A549 (cell line): Measurements from ENCODE around the gene BOLA3. TPM values are rescaled to one million over a fixed set of nuclear protein-coding genes. Genes with fewer than 3 reads are reported as not detected.
"Not testable (repeated sequence)": the region's sequence is repeated elsewhere in the genome, so short reads cannot be mapped to it uniquely, and the experiment has no call there.

Source experiments
- ATAC-seq, 2 experiments: fragments of 200-7000 bp in 1 of 2; fragments of >200 bp in 1 of 2; cut with Nextera tagmentation in 1 of 2; cut with Tn5 transposase in 1 of 2; 3 replicates each; pipeline versions ENCODE4 v1.8.0 to v1.9.1; 2018 to 2020; ENCODE audit warnings: mild to moderate bottlenecking in 1 of 2, moderate library complexity in 1 of 2
- CTCF ChIA-PET: fragments of 300-600 bp; sonication (Branson Sonifier 250); formaldehyde crosslinking; extraction: SDS; loops from one replicate; lab custom pipeline; 2021; ENCODE audit warnings: antibody characterized with exemption, inconsistent platforms; lab: Yijun Ruan, JAX
- POLR2A ChIA-PET: fragments of 350-600 bp; formaldehyde crosslinking; extraction: SDS; loops from one replicate; lab custom pipeline; 2021; ENCODE audit warnings: antibody characterized with exemption, inconsistent platforms; lab: Yijun Ruan, JAX
- DNase-seq, 2 experiments: peaks; one replicate each; pipeline versions ENCODE4 v3.0.0 to v3.0.0-alpha.2; 2011 to 2016; ENCODE audit warnings: low read depth in 1 of 2, low spot score in 1 of 2
- FAIRE-seq: peaks from 2 replicates; lab custom pipeline; 2011; peaks lifted over from hg19 to GRCh38; lab: Jason Lieb, UNC
- H3K27ac ChIP-seq, 2 experiments: fragments of >200 bp; sonication (Bioruptor Twin); formaldehyde crosslinking; 3 replicates each; pipeline ENCODE4 v1.5.1; 2016 to 2017
- H3K4me1 ChIP-seq: fragments of >200 bp; sonication (Bioruptor Twin); formaldehyde crosslinking; 3 replicates; pipeline ENCODE4 v1.6.1; 2016
- H3K4me2 ChIP-seq: fragments of >200 bp; sonication (Bioruptor Twin); formaldehyde crosslinking; 3 replicates; pipeline ENCODE4 v1.6.1; 2016
- H3K4me3 ChIP-seq: fragments of >200 bp; sonication (Bioruptor Twin); formaldehyde crosslinking; 3 replicates; pipeline ENCODE4 v1.5.1; 2016
- H3K9me3 ChIP-seq: fragments of >200 bp; sonication (Bioruptor Twin); formaldehyde crosslinking; 3 replicates; pipeline ENCODE4 v1.6.1; 2016
- CBX2 ChIP-seq: fragments of 200-600 bp; sonication (generic); IDR thresholded peaks from 2 replicates; pipeline ENCODE4 v1.6.1; 2016; ENCODE audit warnings: low read depth, mild to moderate bottlenecking, borderline replicate concordance
- CBX8 ChIP-seq: fragments of 200-600 bp; sonication (generic); IDR thresholded peaks from 2 replicates; pipeline ENCODE4 v1.6.1; 2016
- ELK1 ChIP-seq: fragments of 150-350 bp; IDR thresholded peaks from 2 replicates; pipeline ENCODE4 v1.6.1; 2014; ENCODE audit warnings: low read depth, mild to moderate bottlenecking, low read length
- ESRRA ChIP-seq: fragments of 150-350 bp; IDR thresholded peaks from 2 replicates; pipeline ENCODE4 v1.6.1; 2014; ENCODE audit warnings: mild to moderate bottlenecking, low read length, borderline replicate concordance
- HDAC2 ChIP-seq: fragments of 200-600 bp; sonication (generic); IDR thresholded peaks from 2 replicates; pipeline ENCODE4 v1.6.1; 2016
- RCOR1 ChIP-seq: fragments of 150-350 bp; IDR thresholded peaks from 2 replicates; pipeline ENCODE4 v1.6.1; 2014; ENCODE audit warnings: antibody characterized with exemption, low read length, low read depth
- RFX5 ChIP-seq: fragments of 450-650 bp; IDR thresholded peaks from 2 replicates; pipeline ENCODE4 v1.7.1; 2014; ENCODE audit warnings: antibody characterized with exemption, mild to moderate bottlenecking, moderate library complexity
- WGBS: methylation state at CpG from one replicate; pipeline ENCODE4 v1.1.6; 2017; ENCODE audit errors: missing lambda C conversion rate; 5-methylcytosine and 5-hydroxymethylcytosine counted together
- polyA plus RNA-seq, 4 experiments: library from polyadenylated mRNA; depleted of rRNA in 3 of 4; stranded (reverse); fragments of >200 nt; fragmentation: RNase III in 1 of 4; extraction: RNeasy Plus Mini Kit Qiagen cat#74134 plus additional on column Dnase treatment in 1 of 4; gene quantifications; 2 replicates in 3 of 4; 3 replicates in 1 of 4; pipeline ENCODE4 v1.2.3, GENCODE V29; 2011 to 2017
- TF ChIP-seq, protein P1 (sequence below): IDR thresholded peaks from 2 replicates; pipeline ENCODE4 v1.6.1; 2012; ENCODE audit warnings: low read depth, borderline replicate concordance
- TF ChIP-seq, protein P2 (sequence below): fragments of 250-450 bp; sonication (Bioruptor Pico); IDR thresholded peaks from 2 replicates; pipeline ENCODE4 v1.5.0; 2021; ENCODE audit warnings: mild to moderate bottlenecking, moderate library complexity, borderline replicate concordance

The BOLA3 gene
- polyA plus RNA-seq, 2 of the 4 experiments (the other 2 are of a cell fraction), result 136 to 139 TPM

DNA sequence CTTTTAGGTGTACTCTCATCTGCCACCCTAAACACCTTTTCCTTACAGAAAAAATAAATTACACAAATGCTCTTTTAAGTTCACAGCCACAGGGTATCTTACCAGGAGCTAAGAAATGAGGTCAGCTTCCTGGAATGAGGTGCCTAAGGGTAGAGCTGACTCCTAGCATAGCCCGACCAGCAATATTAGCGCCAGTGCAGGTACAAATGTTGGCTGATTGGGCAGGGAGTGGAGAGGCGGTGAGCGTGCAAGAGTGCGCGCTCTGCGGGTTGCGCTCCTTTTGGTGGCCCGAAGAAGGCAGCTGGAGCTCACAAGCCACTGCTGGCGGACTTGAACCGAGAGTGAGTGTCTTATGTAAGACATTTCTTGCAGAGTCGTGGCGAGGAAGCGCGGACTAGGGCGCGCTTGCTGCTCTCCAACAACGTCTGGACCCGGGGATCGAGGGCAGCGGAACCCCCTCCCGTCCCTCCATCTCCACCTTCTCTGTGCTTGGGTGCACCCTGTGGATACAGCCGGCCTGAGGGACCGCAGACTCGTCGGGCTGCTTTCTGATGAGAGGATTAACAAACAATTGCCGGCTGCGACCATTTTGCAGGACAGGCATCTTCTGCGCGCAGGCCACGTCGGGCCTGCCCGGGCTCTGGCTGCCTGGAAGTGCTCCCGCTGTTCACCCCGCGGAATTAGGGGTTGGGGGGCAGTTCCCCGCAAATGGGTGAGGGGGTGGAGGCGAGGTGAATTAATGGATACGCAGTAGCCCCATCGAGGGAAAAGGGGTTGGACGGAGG is 17.3 kb downstream of the BOLA3 start (continued):
- TF ChIP-seq, protein P1, sequence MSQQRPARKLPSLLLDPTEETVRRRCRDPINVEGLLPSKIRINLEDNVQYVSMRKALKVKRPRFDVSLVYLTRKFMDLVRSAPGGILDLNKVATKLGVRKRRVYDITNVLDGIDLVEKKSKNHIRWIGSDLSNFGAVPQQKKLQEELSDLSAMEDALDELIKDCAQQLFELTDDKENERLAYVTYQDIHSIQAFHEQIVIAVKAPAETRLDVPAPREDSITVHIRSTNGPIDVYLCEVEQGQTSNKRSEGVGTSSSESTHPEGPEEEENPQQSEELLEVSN, result no peak
- no peak for TF ChIP-seq ELK1
- TF ChIP-seq HDAC2, result no peak

DNA sequence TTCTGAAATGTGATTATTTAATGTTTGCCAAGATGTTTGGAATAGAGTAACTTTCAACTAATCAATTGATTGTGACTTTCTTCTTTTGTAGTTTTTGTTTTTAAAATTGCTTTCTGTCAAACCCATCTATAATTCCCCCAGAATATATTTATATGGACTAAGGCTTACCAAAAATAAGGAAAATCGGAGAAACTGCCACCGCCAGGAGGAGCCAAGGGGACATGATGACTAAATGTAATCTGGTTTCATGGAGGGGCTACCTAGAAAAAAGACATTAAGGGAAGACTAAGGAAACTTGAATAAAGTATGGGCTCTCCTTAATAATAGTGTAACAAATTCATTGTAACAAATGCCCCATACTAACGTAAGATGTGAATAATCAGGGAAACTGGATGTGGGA is 19.5 kb downstream of the BOLA3 start:
- CTCF ChIA-PET, result interaction anchor here (0.6 to 2.6 kb wide), 2 partner anchors 19 to 104 kb away, joined by 3 to 12 read pairs; partner anchors contain the start of gene BOLA3
- no peak overlapping the region for H3K27ac ChIP-seq
- no peak overlapping the region for H3K4me3 ChIP-seq
- no peak for FAIRE-seq
- H3K4me2 ChIP-seq, result no peak overlapping the region
- H3K9me3 ChIP-seq, result no peaks in the 10 kb centered on the region
- ATAC-seq, result no peak
- WGBS, result 85% methylated on average over 3 of the region's 3 CpGs
- TF ChIP-seq HDAC2 (no peak), CBX8 (no peak), RCOR1 (no peak), CBX2 (no peak), ESRRA (no peak), RFX5 (no peak)
- TF ChIP-seq, protein P2, sequence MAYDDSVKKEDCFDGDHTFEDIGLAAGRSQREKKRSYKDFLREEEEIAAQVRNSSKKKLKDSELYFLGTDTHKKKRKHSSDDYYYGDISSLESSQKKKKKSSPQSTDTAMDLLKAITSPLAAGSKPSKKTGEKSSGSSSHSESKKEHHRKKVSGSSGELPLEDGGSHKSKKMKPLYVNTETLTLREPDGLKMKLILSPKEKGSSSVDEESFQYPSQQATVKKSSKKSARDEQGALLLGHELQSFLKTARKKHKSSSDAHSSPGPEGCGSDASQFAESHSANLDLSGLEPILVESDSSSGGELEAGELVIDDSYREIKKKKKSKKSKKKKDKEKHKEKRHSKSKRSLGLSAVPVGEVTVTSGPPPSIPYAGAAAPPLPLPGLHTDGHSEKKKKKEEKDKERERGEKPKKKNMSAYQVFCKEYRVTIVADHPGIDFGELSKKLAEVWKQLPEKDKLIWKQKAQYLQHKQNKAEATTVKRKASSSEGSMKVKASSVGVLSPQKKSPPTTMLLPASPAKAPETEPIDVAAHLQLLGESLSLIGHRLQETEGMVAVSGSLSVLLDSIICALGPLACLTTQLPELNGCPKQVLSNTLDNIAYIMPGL (CRISPR knock-in tag), result no peak
- TF ChIP-seq, all 56 proteins: peak for 0
- POLR2A ChIA-PET, result interaction anchor here (1.3 kb wide), 1 partner anchor 50 kb away, joined by 4 read pairs; the partner anchor contains the start of gene MOB1A
- no peaks in the 10 kb centered on the region for H3K4me1 ChIP-seq
- no peak for DNase-seq

GRCh38 chr2:74123955-74124354 is 23.8 kb downstream of the BOLA3 start:
- H3K9me3 ChIP-seq, result peaks cover 12% of the 10 kb centered on the region; the same call in 1 of the 3 replicates
- H3K4me2 ChIP-seq, FAIRE-seq, ATAC-seq, H3K27ac ChIP-seq, H3K4me1 ChIP-seq, POLR2A ChIA-PET, H3K4me3 ChIP-seq, DNase-seq, CTCF ChIA-PET: not testable (repeated sequence)
- WGBS, result 92% methylated on average over 2 of the region's 29 CpGs

DNA sequence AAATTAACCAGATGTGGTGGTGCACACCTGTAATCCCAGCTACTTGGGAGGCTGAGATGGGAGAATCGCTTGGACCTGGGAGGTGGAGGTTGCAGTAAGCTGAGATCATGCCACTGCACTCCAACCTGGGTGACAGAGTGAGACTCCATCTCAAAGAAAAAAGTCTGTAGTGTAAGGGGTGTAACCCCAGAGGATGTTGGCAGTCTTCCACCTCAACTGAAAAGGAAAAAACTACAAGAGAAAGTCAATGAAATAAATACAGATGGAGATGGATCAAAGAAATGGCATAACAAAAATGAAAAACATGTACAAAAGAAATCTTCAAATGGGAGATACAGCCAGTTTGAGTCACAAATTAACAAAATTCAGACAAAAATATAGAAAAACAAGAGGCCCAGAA is 25.9 kb downstream of the BOLA3 start:
- ChIA-PET CTCF (interaction anchor here (0.9 to 2.0 kb wide), 4 partner anchors 12 to 57 kb away, joined by 3 to 15 read pairs (median 3); partner anchors contain the start of genes BOLA3 and MOB1A), POLR2A (interaction anchor here (0.5 kb wide), 1 partner anchor 130 kb away, joined by 4 read pairs; no protein-coding TSS in a partner anchor)
- not testable (repeated sequence) for H3K4me2 ChIP-seq, ATAC-seq, FAIRE-seq, H3K4me1 ChIP-seq, H3K4me3 ChIP-seq, H3K27ac ChIP-seq, DNase-seq
- 84% methylated on average over 1 of the region's 1 CpG for WGBS
- peaks cover 12% of the 10 kb centered on the region; the same call in 1 of the 3 replicates for H3K9me3 ChIP-seq
